Astrocyte of the cerebellum (primary cell): ENCODE measurements around the gene PRDM16.
A peak's percentile ranks its signal among the peaks of the same experiment; 100 is the strongest.

ENCODE experiments used
- DNase-seq: peaks from one replicate; pipeline ENCODE4 v3.0.0-alpha.2; 2011; ENCODE audit warnings: low read depth
- H3K4me3 ChIP-seq: 2 replicates; pipeline ENCODE4 v1.5.1; 2011; ENCODE audit warnings: mild to moderate bottlenecking, low read depth, low read length, moderate library complexity
- in situ Hi-C: cut with HindIII; loops from 2 replicates; pipeline ENCODE4 v1.10.0; 2017; ENCODE audit warnings: low sequenced_read_pairs
- TF ChIP-seq, protein P1 (sequence below): IDR thresholded peaks from 2 replicates; pipeline ENCODE4 v1.5.1; 2012; ENCODE audit warnings: low read length, low read depth, moderate library complexity, mild to moderate bottlenecking; ENCODE audit errors: missing control alignments

Gene PRDM16

DNA sequence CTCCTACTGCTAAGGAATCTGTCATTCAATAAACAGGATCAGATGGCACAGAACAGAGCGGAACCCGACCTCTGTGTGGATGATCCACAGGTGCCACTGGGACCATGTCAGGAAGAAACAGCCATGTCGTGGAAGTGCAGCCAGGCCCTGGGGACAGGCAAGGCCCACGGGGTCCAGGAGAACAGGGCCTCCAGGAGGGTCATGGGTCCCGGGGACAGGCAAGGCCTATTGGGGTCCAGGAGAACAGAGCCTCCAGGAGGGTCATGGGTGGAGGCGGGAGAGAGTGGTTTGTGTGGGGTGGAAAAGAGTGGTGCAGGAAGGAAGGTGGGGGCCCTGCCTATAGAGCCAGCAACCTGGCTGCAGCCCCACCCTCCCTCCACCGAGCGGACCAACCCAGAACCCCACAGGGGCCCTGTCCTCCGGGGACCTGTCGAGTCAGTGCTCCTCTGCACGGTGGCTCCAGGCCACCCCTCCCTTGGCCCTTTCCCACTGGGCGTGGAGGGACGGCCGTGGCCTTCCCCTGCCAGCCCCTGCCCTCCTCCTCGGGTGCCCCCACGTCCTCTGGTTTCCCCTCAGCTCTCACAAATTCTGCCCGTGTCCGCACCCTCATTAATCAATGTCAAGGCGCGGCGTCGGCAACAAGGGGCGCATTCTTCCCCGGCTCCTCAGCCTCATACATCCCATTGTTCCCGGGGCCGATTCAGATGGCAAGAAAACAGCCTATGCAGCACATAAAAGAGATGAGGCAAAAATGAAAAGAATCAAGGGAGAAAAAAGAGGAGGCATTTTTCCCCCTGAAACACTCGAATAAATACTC, 146.4 kb downstream of the PRDM16 start:
- H3K4me3 ChIP-seq = no peak overlapping the region
- TF ChIP-seq, protein P1, sequence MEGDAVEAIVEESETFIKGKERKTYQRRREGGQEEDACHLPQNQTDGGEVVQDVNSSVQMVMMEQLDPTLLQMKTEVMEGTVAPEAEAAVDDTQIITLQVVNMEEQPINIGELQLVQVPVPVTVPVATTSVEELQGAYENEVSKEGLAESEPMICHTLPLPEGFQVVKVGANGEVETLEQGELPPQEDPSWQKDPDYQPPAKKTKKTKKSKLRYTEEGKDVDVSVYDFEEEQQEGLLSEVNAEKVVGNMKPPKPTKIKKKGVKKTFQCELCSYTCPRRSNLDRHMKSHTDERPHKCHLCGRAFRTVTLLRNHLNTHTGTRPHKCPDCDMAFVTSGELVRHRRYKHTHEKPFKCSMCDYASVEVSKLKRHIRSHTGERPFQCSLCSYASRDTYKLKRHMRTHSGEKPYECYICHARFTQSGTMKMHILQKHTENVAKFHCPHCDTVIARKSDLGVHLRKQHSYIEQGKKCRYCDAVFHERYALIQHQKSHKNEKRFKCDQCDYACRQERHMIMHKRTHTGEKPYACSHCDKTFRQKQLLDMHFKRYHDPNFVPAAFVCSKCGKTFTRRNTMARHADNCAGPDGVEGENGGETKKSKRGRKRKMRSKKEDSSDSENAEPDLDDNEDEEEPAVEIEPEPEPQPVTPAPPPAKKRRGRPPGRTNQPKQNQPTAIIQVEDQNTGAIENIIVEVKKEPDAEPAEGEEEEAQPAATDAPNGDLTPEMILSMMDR = no peak
- DNase-seq = no peak
- in situ Hi-C loops = no loop called here

DNA sequence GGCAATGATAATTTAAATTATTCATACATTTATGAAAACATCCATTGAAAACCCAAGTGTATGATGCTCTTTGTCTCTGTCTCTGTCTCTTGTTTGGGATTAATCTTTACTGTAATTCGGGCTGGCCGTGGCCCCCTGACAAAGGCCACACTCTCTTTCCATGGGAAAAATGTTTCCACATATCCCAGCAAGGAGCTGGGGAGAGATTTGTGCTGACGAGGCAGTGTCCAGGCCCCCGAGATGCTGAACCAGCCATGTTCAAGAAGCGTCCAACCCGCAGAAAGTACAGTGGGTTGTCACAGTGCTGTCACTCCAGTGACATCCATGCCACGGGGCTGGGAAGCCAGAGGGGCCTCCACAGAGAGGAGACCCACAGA, 147.0 kb downstream of the PRDM16 start:
- no peak overlapping the region for H3K4me3 ChIP-seq
- DNase-seq = no peak
- in situ Hi-C loops = no loop called here
- TF ChIP-seq, protein P1 = no peak

DNA sequence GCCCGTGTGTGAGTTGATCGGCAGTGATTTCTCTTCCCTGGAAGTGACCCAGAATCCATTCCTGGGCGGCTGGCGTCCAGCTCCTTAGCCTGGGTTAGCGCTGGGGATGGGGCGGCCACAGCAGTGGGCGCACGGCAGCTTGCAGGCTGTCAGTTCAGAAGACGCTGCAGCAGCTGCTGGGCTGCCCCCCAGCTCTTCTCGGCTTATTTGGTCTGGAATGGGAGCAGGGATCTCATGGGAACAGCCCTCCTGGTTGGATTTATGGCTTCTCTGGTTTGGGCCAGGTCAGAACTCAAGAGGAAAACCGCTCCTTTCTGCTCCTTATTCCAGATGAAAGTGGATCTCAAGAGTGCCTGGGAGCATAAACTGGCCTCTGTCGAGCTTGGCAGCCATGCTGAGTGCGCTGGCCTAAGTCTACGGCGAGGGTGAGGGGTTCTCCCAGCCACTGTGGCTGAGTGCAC, 148.2 kb downstream of the PRDM16 start:
- H3K4me3 ChIP-seq = no peak overlapping the region
- in situ Hi-C loops = no loop called here
- DNase-seq = no peak
- TF ChIP-seq, protein P1 = no peak

DNA sequence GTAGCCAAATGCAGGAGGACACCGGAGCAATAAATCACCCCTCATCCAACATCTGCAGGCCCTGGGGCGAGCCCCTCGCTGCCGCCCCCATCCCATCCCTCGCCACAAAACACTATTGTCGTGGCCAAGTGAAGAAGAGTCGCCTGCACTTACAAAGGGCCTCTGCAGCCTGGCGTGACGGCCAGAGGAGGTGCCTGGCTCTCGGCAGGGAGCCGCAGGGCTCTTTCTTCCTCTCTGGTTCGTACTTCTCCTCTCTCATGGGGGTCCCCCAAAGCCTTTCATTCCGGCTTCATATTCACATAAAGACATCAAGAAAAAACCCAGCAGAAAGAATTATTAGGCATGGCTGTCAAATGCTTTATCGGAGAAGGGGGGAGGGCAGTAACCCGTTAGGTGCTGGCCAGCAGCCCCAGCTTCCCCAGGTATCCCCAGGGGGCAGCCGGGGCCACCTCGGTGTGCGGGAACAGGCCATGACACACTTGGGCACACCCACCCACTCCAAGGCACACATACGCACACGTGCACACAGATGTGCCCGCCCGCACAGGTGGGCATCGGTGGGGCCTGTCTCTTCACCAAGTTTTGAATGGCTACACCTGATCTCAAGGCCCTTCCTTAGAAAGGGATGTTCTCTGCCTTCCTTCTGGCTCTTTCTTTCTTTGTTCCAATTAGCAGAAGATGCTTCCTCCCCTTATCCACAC, 149.1 kb downstream of the PRDM16 start:
- no peak overlapping the region for H3K4me3 ChIP-seq

DNA sequence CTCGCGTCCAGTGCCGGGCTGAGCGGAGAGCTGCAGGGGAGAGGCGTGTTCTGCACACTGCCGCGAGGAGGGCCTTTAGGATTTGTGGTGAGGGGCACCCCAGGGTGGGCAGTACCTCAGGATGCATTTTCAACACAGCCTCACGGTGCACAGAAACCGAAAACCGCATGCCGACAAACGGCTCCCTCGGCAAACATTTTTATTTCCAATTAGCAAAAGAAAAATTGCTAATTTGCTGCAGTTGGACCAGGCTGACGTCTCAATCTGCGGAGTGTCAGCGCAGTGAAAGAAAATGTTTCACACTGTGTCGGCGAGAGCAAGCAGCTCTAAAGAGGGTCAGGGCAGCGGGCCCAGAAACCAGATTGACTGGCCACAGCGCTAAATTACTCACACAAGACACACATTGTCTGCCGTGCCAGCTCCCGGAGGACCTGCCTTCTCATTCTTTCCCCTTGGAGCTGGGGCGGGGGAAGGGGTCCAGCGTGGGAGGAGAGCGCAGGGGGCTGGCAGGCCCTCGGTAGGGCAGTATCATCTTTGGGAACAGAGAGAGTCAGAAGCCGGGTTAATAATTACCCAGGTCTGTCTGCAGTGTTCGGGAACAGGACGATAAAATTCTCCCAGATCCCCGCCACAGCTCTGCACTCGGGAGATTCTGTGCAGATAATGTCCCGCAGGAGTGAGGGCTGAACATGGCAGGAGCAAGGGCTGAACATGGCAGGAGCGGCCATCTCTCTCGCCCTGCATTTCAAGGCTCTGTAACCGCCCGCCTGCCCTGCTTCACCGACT, 150.2 kb downstream of the PRDM16 start:
- in situ Hi-C loops = no loop called here
- DNase-seq = peak; percentile 63
- TF ChIP-seq, protein P1 = no peak
- no peak overlapping the region for H3K4me3 ChIP-seq

More for the DNA sequence above, 149.1 kb downstream of the PRDM16 start:
- no peak for DNase-seq
- in situ Hi-C loops = no loop called here
- TF ChIP-seq, protein P1 = no peak

DNA sequence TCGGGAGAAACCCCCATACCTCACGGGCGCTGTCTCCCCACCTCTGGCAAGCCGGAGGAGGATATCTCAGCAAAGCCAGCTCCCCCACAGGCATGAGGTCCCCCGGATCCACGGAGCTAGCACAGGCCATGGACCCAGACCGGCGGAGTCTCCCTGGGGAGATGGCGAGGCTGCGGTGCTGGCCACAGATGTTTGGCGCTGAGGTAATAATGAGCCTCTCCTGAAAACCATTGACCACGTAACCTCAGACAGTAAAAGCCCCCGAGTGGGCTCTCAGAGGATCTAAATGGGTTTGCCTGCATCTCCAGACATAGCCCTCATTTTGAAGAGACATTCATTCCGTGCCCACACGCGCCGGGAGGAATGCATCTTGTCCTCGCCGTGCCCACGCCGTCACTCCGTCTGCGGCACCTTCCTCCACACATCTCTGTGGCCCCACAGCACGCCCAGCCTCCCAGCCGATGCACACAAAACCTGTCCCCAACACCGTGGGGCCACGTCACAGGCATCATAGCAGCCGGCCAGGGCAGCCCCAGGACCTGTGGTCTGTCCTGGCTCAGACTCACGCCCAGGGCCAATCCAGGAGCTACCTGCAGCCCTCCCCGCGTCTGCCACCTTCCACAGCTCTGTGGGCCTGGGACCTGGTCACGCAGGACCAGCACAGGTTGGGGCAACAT, 150.9 kb downstream of the PRDM16 start:
- TF ChIP-seq, protein P1 = no peak
- no peak overlapping the region for H3K4me3 ChIP-seq
- in situ Hi-C loops = no loop called here
- DNase-seq = no peak
